ENCODE measurements around the gene STEAP3.

The STEAP3 gene

GRCh38 chr2:119227346-119227745 is 3.7 kb downstream of the STEAP3 start:
- DNase-seq (ENCODE audit: low read depth in 2 of 2) = no peak

- DNase-seq (ENCODE audit: low read depth in 2 of 2) = no peak
Observed at GRCh38 chr2:119228136-119228535, 4.5 kb downstream of the STEAP3 start.

- DNase-seq (ENCODE audit: low read depth in 2 of 2) = no peak
Observed at GRCh38 chr2:119228964-119229363, 5.3 kb downstream of the STEAP3 start.

- no peak for DNase-seq (ENCODE audit: low read depth in 2 of 2)
Observed at GRCh38 chr2:119229716-119230115, 6.1 kb downstream of the STEAP3 start.

DNA sequence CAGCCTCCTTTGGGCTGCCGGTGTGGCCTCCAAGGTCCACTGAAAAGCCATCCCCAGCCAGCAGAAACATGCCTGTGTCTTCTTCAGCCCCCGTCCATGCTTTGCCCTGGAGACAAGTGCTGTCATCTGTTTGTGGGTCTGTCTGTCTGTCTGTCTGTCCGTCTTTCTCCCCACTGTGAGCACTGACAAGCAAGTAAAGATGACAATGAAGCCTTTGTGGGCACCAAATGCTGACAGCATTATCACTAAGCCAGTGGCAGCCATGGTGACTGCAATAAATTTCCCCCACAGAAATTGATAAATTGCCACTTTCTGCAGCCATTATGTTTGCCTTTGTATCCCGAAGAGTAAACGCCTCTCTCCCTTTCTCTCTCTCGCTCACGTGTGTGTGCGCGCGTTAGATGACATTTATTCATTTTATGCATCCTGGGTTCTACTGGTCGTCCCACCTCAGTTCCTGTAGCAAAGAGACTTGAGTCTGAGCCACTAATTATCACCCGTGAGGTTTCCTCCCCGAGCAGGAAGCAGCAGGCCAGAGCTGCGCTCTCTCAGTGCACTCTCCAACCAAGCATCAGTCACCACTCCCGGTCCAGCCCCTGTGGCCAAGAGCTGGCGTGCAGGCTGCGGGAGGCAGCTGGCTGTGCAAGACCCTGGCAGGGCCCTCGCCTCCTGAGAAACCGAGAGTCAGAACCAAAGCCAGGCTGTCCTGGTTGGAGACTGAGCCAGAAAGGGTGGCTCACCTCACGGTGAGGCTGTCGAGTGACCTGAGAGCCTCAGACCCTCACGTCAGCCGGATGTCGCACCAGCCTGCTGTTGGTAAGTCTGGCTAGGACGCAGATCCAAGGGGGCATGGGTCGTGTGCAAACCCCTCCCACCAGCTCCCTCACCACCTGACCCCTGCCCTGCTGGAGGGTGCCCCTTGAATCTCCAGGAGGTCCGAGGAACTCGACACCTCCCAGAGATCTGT is 6.9 kb downstream of the STEAP3 start:
- no peak for DNase-seq (ENCODE audit: low read depth in 2 of 2)

GRCh38 chr2:119231975-119232665 is 8.5 kb downstream of the STEAP3 start:
- DNase-seq (ENCODE audit: low read depth in 2 of 2) = no peak

DNA sequence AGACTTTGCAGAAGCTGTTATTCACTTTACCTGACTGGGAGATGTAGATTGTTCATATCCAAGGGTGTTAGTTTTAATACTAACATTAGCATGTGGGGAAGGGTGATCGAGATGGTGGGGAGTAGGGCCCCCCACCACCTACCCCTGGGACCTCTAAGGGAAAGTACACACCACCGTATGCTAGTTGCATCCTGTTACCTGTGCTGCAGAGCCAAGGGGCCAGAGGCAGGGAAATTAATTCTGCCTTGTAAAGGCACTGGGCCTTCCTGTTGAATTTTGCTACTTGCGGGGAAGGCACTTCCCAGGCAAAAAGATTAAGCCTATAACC is 9.0 kb downstream of the STEAP3 start:
- no peak for DNase-seq (ENCODE audit: low read depth in 2 of 2)

GRCh38 chr2:119233326-119234020 is 9.8 kb downstream of the STEAP3 start:
- DNase-seq (ENCODE audit: low read depth in 2 of 2) = no peak

GRCh38 chr2:119234021-119235019 is 10.7 kb downstream of the STEAP3 start:
- DNase-seq (ENCODE audit: low read depth in 2 of 2) = no peak

GRCh38 chr2:119236796-119237195 is 13.2 kb downstream of the STEAP3 start:
- no peak for DNase-seq (ENCODE audit: low read depth in 2 of 2)

- no peak for DNase-seq (ENCODE audit: low read depth in 2 of 2)
Observed at GRCh38 chr2:119240311-119241204, 16.9 kb downstream of the STEAP3 start.

- no peak for DNase-seq (ENCODE audit: low read depth in 2 of 2)
Observed at GRCh38 chr2:119241205-119241532, 17.5 kb downstream of the STEAP3 start.

DNA sequence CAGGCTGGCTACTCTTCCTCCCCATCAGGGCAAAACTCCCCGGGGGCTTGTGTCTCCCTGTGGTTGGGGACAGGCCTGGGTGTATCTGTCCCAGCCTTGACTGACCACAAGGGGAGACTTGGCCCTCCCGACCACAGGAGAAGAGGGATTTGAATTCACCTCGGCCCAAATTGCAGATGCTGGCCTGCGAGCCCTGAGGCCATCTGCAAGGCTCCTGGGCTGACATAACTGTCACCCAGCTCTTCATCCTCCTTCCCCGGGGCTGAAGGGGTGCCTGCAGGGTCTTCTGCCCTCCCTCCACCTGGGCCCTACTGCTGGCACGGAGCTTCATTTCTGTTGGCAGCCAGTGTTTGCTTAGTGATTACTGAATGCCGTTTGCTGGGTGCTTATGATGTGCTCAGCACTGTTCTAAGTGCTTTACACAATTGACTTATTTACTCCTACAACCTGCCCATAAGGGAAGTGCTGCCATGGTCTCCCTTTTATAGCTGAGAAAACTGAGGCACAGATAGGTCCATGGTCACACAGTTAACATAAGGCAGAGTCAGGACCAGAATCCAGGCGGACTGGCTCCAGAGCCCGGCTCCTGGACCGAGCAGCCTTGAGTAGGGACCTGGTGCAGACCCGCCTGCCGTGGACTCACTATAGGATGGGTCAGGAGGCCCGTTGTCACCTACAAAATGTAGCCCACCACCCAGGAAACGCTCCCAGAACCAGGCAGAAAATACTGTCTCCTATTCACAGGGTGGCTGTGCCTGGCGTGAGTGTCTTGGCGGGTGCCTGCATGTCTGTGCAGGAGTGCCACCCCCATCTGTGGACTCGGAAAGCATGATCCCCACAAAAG is 18.9 kb downstream of the STEAP3 start:
- no peak for DNase-seq (ENCODE audit: low read depth in 2 of 2)

DNA sequence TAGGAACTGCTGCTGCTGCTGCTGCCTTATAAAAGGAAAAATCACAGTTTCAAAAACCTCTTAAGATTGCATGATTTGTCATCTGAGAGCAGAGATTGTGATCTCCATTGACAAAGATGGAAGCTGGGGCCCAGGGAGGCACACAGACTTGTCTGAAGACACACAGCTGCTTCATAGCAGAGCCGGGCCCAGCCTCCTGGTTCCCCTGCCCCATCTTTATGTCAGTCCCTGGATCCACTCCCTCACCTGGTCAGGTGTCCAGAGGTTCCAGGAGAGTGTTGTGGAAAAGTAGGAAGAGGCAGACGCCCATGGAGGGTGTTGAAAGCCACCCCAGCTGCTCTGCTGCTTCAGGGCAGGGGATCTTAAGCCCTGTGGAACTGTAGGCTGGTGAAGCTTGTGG is 20.0 kb downstream of the STEAP3 start:
- DNase-seq (ENCODE audit: low read depth in 2 of 2) = no peak

DNA sequence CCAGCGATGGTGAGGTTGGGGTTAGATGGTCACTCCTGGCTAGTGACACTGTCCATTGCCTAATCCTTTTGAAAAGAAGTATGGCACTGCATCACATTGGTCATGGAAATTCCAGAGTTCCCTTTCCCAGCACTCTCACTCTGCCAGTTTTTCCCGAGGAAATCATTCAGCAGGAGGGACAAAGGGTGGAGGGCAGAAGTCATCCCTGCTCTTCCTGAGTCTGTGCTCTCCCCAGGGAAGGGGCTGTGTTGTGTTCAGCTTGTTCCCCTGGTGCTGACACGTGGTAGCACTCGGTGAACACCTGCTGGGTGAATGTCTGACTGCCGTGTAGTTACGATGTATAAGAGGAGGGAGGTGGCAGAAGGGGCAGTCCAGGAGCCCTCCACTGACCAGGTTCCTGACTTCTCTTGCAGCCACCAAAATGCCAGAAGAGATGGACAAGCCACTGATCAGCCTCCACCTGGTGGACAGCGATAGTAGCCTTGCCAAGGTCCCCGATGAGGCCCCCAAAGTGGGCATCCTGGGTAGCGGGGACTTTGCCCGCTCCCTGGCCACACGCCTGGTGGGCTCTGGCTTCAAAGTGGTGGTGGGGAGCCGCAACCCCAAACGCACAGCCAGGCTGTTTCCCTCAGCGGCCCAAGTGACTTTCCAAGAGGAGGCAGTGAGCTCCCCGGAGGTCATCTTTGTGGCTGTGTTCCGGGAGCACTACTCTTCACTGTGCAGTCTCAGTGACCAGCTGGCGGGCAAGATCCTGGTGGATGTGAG is 21.6 kb downstream of the STEAP3 start:
- no peak for DNase-seq (ENCODE audit: low read depth in 2 of 2)

GRCh38 chr2:119245841-119246230 is 22.2 kb downstream of the STEAP3 start:
- no peak for DNase-seq (ENCODE audit: low read depth in 2 of 2)

GRCh38 chr2:119246884-119247843 is 23.5 kb downstream of the STEAP3 start:
- DNase-seq (ENCODE audit: low read depth in 2 of 2) = no peak
